Spleen (tissue), 7 donors: Measurements from ENCODE around the gene PCCA.

Experiments used
- POLR2A ChIP-seq, 3 donors: fragments of 450-650 bp; IDR thresholded peaks; one replicate each; pipeline ENCODE4 v1.5.1; 2017; ENCODE audit warnings: antibody characterized with exemption in 3 of 3, mild to moderate bottlenecking in 1 of 3
- TF ChIP-seq, protein P1 (sequence below), 11 experiments: fragments of 200-600 bp in 7 of 11; fragments of 450-650 bp in 4 of 11; sonication (generic) in 4 of 11; IDR thresholded peaks in 8 of 11; conservative IDR thresholded peaks in 3 of 11; 1 replicate in 7 of 11; 2 replicates in 4 of 11; pipeline versions ENCODE4 v1.4.0 to v1.8.0; 2016 to 2021; ENCODE audit warnings: antibody characterized with exemption in 11 of 11, inconsistent platforms in 4 of 11, mild to moderate bottlenecking in 1 of 11
- donor health status: DM: no; HTN: no; CAD: no; lungs with moderate emphysema.
- donor health status: DM: no; HTN: no; CAD: no.
- donor health status: DM: no; HTN: no; CAD: no.

DNA sequence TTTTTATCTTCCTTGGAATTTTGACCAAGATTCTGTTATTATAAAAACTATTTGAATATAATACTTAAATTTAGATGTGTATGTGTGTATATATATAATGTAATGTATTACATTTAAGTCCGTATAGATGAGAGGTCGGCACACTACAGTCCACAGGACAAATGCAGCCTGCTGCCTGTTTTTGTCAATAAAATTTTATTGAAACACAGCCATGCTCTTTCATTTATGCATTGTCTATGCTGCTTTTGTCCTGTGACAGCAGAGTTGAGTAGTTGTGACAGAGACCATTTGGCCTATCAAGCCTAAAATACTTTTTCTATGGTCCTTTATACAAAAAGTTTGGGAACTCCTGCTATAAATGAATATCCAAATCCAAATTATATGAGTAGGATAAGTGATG is 69.7 kb downstream of the PCCA start:
- TF ChIP-seq POLR2A (IDR thresholded peaks at IDR 0.05): no peak
- TF ChIP-seq, protein P1, sequence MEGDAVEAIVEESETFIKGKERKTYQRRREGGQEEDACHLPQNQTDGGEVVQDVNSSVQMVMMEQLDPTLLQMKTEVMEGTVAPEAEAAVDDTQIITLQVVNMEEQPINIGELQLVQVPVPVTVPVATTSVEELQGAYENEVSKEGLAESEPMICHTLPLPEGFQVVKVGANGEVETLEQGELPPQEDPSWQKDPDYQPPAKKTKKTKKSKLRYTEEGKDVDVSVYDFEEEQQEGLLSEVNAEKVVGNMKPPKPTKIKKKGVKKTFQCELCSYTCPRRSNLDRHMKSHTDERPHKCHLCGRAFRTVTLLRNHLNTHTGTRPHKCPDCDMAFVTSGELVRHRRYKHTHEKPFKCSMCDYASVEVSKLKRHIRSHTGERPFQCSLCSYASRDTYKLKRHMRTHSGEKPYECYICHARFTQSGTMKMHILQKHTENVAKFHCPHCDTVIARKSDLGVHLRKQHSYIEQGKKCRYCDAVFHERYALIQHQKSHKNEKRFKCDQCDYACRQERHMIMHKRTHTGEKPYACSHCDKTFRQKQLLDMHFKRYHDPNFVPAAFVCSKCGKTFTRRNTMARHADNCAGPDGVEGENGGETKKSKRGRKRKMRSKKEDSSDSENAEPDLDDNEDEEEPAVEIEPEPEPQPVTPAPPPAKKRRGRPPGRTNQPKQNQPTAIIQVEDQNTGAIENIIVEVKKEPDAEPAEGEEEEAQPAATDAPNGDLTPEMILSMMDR (IDR thresholded peaks at IDR 0.05 in 8 of 11, conservative IDR thresholded peaks at IDR 0.05 in 3 of 11): no peak
